ENCODE measurements around the gene C3orf18.
"Not testable (repeated sequence)": the region's sequence is repeated elsewhere in the genome, so short reads cannot be mapped to it uniquely, and the experiment has no call there.

Gene C3orf18

DNA sequence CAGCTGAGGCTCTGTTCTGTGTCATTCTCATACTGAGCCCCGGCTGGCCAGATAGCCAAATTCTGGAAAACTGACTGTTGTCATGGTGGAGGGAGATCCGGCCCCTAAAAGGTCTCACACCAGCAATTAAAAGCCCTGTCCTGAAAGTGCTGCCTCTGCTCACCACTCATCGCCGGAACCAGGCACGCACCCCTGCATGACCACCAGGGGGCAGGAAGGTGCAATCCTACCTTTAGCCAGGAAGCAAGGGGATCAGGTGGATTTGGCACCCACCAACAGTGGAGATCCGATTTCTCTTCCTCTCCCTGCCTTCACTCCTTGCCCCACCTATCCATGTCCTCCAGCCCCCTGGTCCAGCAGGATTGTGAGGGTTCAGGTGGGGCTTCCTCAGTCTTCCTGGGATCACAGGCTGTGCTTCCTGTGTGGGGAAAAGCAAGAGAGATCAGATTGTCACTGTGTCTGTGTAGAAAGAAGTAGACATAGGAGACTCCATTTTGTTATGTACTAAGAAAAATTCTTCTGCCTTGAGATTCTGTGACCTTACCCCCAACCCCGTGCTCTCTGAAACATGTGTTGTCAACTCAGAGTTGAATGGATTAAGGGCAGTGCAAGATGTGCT is 48.0 kb downstream of the C3orf18 start:
- FAIRE-seq, result no peak

DNA sequence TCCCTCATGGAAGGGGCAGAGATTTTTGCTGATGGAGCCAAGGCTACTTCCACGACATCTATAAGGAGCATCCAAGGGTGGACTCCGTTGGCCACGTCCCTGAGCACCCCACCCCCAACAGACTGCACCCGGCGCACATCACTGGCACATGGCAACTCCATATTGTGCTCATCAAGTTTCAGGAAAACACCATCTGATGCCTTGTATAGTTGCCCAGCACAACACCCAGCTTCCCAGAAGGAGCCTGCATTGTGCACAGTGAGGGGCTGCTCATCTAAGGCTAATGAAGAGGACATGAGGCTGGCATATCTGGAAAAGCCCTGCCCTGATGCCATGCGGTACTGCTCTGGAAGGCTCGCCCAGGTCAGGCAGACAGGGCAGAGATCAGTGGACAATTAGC is 49.1 kb downstream of the C3orf18 start:
- FAIRE-seq, result no peak

DNA sequence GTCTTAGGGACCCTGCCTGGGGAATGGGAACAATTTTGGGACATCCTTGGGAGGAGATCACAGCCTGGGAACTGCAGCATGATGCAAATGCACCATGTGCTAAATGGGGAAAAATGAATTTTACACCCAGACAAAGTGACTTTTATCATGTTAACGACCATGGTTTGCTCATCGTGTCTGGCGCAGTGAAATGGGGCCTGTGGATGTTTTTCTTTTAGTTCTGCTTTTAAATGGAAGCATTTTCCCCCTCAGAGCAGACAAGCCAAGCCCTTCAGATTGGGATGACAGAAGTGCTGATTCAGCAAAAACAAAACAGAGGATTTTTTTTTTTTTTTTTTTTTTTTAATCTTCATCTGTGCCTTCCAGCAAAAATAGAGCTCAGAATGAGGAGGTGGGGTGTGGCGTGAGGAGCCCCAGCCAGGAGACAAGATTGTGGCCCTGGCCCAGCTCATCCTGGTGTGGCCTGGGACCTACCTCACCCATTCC is 49.8 kb downstream of the C3orf18 start:
- no peak for FAIRE-seq

DNA sequence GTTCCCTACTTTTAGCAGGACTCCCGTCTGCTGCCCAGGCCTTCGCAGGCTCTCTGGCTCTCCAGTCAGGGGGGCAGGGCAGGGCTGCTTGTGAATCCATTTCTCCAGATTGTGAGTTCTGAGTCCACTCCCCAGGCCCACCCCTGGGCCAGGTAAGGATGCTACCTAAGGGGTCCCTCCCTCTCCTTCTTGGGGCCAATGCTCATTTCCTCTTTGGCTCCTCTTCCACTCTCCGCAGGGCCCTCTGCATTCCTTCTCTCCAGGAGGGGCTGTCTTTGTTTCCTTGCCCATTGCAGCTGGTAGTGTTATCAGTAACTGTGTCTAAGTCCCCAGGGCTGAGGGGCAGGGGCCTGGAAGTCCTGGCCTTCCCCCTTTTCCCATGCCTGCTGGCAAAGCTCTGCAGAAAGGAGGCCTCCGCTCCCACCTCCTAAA is 51.1 kb downstream of the C3orf18 start:
- FAIRE-seq, result no peak

DNA sequence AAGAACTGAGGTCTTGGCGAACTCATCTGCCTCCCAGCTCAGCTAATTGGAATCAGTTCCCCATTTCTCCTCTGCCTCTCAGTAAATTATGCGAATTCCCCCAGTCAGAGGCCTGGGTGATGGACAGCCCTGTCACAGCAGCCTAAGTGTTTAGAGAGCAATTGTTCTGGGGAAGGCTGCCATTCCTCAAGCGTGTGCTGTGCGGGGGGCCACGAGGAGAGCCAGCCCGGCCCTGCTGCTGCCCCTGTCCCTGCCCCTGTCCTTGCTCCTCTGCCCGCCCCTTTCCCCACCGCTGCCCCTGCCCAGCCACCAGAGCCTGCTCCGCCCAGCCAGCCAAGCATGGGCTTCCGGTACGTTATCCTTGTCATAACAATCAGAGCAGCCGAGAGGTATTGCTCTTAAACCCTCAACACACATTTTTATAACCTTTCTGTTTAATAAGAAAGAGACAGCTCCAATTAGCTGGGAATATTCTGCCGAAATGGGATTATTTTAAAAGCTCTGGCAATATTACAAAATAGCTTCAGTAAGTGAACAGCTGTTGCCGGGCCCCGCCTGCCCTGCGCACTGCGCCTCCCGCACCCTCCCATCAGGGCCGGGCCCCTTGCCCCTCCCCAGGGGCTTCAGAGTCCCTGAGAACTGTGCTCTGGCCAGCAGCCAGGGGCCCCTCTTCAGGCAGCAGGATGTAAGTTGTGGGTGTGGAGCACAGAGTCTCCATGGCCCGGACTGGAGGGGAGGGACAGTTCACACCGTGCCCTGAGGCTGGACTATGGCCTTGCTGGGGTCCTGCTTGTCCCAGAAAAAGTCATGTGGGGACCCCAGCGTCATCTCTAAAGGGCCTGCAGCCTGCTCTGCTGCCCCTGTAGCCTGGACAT is 51.7 kb downstream of the C3orf18 start:
- no peak for FAIRE-seq

DNA sequence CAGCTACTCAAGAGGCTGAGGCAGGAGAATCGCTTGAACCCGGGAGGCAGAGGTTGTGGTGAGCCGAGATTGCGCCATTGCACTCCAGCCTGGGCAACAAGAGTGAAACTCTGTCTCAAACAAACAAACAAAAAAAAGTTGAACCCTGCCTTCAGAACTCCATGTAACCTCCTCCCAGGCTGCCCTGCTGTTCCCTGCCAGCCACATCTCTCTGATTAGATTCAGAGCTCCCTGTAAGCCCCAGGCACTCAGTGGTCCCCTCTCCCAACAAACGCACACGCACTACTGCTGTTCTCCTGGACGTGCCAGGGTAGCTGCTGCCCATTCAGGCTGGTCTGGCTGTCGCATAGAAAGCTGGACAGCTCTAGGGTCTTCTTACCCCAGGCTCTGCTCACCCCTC is 54.6 kb downstream of the C3orf18 start:
- FAIRE-seq, result not testable (repeated sequence)

DNA sequence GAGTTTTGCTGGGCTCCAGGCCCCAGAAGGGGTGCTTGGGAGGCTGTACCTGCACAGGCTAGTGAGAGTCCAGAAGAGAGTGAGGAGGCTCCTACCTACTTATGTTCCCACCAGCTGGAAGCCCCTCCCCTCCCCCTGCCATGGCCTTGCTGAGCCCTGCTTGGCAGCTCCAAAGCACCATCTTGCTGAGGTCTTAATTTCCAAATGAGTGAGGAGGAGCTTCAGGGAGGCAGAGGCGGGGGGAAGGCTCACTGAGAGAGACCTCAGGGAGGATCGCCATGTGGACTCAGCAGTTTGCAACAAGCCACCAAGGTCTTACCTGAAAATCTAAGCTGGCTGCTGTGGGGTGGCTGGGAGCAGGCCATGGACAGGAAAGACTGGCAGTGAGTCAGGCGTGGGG is 55.4 kb downstream of the C3orf18 start:
- no peak for FAIRE-seq

DNA sequence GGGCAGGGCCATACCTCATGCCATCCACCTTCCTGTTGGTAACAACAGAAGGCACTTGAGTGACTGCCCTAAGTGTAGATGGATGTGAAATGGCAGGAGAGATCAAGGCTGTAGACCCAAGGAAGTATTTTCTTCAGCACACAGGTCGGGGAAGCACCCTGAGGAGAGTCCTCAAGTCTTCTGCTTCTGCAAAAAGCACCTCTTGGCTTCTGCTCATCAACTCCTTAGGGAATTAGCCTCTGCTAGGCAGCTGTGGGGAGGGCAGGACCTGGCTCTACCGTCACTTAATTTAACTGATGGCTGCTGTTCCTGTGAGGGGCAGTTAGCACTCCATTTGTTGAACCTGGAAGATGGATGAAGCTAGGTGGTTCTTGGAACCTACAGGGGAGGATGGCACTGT is 57.2 kb downstream of the C3orf18 start:
- FAIRE-seq, result no peak

DNA sequence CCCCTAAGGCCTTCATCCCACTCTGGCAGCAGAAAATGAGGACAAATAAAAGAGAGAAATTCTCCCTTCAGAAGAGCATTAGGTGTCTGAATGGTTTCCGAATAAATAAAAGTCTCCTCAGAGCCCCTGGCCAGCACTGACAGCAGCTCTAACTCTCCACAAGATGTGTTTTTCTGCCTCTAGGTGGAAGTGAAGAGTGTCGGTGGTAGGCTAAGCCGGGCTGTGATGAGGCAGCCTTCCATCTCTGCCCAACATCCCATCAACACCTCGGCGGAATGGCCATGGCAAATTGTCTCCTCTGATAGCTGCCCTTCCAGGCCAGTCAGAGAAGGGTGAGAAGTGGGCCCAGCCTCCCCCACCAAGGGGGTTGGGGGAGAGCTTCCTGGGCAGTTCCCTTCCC is 57.8 kb downstream of the C3orf18 start:
- FAIRE-seq, result no peak

DNA sequence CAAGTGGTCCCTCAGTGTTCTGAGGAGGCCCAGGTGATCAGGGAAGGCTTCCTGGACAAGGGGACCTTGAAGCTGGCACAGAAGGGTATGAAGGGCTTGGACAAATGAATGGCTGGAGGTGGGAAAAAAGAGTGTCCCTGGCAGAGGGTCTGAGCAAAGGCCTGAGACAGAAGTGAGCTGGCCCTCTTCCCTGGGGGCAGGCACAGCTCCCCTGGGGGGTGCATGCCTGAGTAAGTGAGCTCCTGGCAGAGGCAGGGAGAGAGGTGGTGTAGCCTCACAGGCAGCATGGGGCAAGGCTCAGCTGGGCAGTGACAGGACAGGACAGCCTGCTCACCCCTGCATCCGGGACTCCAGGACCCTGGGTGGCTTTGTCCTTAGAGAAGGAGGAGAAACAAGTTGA is 58.7 kb downstream of the C3orf18 start:
- FAIRE-seq, result no peak

Data from colon (tissue), 2 donors.